Astrocyte of the spinal cord (primary cell): Measurements from ENCODE around the gene TJP3.

ENCODE experiments used
- DNase-seq: peaks from one replicate; pipeline ENCODE4 v3.0.0; 2011; ENCODE audit warnings: low read depth, low spot score
- H3K4me3 ChIP-seq: 2 replicates; pipeline ENCODE4 v1.5.1; 2011; ENCODE audit warnings: low read depth, mild to moderate bottlenecking, low read length, moderate library complexity
- in situ Hi-C: cut with HindIII; loops from 2 replicates; pipeline ENCODE4 v1.10.0; 2017; ENCODE audit warnings: low sequenced_read_pairs
- TF ChIP-seq, protein P1 (sequence below): IDR thresholded peaks from 2 replicates; pipeline ENCODE4 v1.5.1; 2012; ENCODE audit warnings: low read depth, mild to moderate bottlenecking, low read length, inconsistent platforms

The TJP3 gene

DNA sequence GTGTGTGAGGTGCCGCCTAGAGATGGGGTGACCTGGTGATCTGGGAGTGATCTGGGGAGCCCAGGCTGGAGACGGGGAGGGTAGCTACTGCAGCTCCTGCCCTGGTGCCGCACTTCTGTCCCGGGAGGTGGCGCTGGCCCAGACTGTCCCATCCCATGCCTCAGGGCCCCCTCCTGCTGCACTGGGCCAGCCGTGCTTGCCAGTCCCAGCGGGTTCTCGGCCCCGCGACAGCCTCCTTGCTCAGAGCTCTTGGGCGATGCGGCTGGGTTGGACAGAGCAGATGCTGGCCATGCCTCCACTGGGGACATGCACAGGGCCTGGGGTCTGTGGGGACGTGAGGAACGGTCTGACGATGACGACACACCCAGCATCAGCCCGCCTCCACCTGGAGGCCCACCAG, 61.3 kb downstream of the TJP3 start:
- no peak for DNase-seq
- in situ Hi-C loops, result no loop called here
- no peak overlapping the region for H3K4me3 ChIP-seq
- TF ChIP-seq, protein P1, sequence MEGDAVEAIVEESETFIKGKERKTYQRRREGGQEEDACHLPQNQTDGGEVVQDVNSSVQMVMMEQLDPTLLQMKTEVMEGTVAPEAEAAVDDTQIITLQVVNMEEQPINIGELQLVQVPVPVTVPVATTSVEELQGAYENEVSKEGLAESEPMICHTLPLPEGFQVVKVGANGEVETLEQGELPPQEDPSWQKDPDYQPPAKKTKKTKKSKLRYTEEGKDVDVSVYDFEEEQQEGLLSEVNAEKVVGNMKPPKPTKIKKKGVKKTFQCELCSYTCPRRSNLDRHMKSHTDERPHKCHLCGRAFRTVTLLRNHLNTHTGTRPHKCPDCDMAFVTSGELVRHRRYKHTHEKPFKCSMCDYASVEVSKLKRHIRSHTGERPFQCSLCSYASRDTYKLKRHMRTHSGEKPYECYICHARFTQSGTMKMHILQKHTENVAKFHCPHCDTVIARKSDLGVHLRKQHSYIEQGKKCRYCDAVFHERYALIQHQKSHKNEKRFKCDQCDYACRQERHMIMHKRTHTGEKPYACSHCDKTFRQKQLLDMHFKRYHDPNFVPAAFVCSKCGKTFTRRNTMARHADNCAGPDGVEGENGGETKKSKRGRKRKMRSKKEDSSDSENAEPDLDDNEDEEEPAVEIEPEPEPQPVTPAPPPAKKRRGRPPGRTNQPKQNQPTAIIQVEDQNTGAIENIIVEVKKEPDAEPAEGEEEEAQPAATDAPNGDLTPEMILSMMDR, result no peak

DNA sequence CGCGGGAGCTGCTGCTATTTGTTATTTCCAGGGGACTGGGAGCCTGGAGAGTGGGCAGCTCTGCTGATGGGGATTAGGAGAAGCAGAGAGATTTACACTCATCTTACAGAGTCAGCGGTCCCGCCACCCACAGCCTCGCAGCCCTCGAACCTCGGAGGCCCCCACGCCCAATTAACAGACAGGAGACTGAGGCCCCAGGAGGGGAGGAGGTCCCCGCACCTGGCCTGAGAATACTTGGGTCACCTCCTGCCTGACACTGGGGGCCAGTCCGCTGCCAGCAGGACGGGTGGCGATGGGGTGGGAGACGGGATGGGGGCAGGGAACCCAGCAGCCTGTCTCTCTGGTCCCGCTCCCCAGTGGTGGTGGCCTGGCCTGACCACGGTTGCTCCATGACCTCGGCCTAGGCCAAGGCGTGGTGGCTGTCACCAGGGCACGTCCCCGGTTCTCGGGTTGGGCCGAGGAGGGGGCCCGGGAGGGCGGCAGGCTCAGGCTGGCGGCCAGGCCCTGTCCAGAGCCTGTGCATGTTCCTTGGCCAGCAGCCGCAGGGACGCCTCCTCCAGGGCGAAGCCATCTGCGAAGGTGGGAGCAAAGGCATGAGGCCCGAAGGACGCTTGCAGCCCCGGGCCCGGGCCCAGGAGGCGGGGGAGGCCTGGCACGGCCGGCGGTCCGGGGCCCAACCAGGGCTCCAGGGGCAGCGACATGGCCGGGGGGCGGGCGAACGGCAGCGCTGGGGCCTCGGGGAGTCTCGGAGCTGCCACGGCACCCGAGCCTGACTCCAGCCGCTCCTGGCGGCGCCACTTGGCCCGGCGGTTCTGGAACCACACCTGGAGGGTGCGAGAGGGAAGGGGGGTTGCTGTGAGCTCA, 62.2 kb downstream of the TJP3 start:
- DNase-seq, result no peak
- in situ Hi-C loops, result no loop called here
- TF ChIP-seq, protein P1, result no peak
- no peak overlapping the region for H3K4me3 ChIP-seq

DNA sequence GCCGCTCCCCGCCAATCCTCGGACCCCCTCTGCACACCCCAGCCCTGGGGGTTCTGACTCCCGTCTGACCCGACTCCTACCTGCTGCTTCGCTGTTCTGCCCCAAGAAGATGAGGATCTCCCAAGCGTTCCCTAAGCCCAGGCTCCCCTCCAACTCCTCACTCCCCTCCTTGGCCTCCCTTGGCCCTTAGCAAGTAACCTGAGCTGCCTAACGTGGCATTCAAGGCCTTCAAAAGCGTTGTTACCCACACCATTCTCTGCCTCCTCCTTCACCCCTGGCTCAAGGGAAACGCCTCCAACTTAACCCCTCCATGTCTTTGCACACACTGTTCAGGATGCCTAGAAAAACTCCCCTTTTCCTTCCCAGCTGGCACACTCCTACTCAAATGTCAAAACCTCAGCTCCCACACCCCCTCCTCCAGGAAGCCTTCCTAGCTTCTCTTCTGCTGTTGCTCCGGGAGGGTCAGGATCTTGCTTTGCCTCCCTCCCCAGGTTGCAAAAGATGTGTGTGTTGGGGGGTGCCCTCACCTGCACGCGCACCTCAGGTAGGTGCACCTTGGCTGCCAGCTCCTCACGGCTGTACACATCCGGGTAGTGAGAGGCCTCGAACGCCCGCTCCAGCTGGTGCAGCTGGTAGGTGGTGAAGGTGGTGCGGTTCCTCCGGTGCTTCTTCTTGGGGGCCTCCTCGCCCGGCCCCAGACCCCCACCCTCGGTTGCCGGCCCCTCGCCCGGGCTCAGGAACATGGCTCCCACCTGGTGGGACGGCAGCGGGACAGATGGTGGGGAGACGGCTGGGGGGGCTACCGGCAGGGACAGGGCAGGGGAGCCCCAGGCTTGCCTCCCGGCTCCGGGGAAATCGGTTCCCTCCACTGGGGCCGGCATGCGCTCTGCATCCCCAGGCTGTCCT, 63.1 kb downstream of the TJP3 start:
- no peak overlapping the region for H3K4me3 ChIP-seq
- TF ChIP-seq, protein P1, result no peak
- DNase-seq, result no peak
- in situ Hi-C loops, result no loop called here

DNA sequence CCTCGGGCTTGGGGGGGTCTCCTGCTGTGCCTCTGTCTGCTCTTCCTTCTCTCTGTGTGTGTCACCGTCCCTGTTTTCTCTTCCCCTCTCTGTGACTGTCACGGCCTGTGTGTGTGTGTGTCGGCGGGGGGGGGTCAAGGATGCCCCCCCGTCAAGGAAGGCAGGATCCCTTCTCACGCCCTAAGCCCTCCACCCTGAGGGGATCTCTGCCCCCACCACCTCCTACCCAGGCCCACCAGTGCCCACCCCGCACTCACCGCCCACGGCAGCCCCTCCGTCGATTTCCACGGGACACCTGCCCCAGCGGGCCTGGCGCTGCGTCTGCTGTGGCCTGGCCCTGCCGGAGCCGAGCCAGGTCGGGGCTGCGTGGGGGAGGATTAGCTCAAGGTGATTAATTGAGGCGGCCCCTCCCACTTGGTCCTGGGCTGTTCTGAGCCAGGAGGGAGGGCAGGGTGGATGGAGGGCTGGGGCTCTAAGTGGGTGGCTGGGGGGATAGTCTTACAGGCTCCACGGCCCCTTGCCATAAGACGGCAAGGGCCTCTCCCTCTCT, 63.8 kb downstream of the TJP3 start, which contains the start of gene RAX2:
TSS of gene RAX2 (minus strand) at position 323 of the 550 bp plus-strand sequence. CDS start 486 bp downstream, outside the sequence.
- in situ Hi-C loops, result no loop called here
- no peak within 1 kb of the TSS for H3K4me3 ChIP-seq
- TF ChIP-seq, protein P1, result no peak
- DNase-seq, result no peak

DNA sequence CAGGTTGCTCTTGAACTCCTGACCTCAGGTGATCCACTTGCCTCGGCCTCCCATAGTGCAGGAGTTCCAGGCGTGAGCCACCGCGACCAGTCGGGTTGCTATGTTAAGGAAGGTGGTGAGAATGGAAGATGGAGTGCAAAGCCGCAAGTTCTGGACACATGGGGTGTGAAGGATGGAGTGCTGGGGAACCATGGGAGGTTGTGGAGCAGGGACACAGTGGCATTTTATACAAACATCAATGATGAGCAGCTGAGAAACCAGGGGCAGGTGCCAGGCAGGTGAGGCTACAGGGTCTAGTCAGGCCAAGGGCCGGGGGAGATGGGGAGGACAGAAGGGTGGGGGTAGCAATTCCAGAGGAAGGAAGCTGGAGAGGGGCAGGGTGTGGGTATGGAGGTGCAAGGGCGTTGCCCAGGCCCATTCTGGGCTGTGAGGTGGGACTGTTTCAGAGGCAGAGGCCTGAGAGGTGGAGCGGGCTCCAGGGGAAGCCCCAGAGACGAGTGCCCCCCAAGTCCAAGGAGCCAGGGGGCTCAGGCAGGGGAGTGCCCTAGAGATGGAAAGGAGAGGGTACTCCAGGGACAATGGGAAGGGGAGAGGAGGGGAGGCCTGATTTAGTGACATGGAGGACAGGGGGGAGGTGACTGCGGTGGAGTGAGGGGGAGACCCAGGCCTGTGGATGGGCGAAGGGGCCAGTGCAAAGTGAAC, 65.8 kb downstream of the TJP3 start:
- in situ Hi-C loops, result no loop called here
- DNase-seq, result no peak
- TF ChIP-seq, protein P1, result no peak
- H3K4me3 ChIP-seq, result no peak overlapping the region
